GM12801 (cell line): ENCODE results near the gene ATG3.

Experiments used
- CTCF ChIP-seq: IDR thresholded peaks from one replicate; pipeline ENCODE4 v1.5.1; 2011; ENCODE audit warnings: control low read depth; ENCODE audit not compliant: insufficient read length; ENCODE audit errors: extremely low read depth

ATG3 gene

GRCh38 chr3:112598731-112599130, 37.0 kb upstream of the ATG3 start:
- TF ChIP-seq CTCF = no peak

GRCh38 chr3:112597945-112598344, 36.2 kb upstream of the ATG3 start:
- no peak for TF ChIP-seq CTCF

- no peak for TF ChIP-seq CTCF
Measured at GRCh38 chr3:112594856-112595255, 33.1 kb upstream of the ATG3 start.

GRCh38 chr3:112593258-112593657, 31.5 kb upstream of the ATG3 start:
- no peak for TF ChIP-seq CTCF

GRCh38 chr3:112587336-112587735, 25.6 kb upstream of the ATG3 start:
- no peak for TF ChIP-seq CTCF

- no peak for TF ChIP-seq CTCF
Measured at GRCh38 chr3:112585782-112586181, 24.0 kb upstream of the ATG3 start.

GRCh38 chr3:112583105-112583504, 21.3 kb upstream of the ATG3 start:
- TF ChIP-seq CTCF = no peak
